Parathyroid adenoma (tissue), 2 donors: ENCODE data around the gene GALK2.
"Not testable (repeated sequence)": the region's sequence is repeated elsewhere in the genome, so short reads cannot be mapped to it uniquely, and the experiment has no call there.

Source experiments
- H2AFZ ChIP-seq: fragments of 300-600 bp; sonication (generic); one replicate; pipeline ENCODE4 v1.7.0; 2017; ENCODE audit warnings: antibody characterized with exemption, mild to moderate bottlenecking
- H3K27ac ChIP-seq: fragments of 300-600 bp; sonication (generic); one replicate; pipeline ENCODE4 v1.7.0; 2017
- H3K27me3 ChIP-seq: fragments of 300-600 bp; sonication (generic); one replicate; pipeline ENCODE4 v1.7.0; 2017; ENCODE audit warnings: low read length; ENCODE audit not compliant: control insufficient read depth, insufficient read depth
- H3K36me3 ChIP-seq: fragments of 300-600 bp; sonication (generic); one replicate; pipeline ENCODE4 v1.7.0; 2017; ENCODE audit warnings: low read length; ENCODE audit not compliant: control insufficient read depth, insufficient read depth
- H3K4me1 ChIP-seq: fragments of 300-600 bp; sonication (generic); one replicate; pipeline ENCODE4 v1.7.0; 2017; ENCODE audit warnings: control low read depth
- H3K4me2 ChIP-seq: fragments of 300-600 bp; sonication (generic); one replicate; pipeline ENCODE4 v1.7.0; 2017; ENCODE audit warnings: low read length
- H3K4me3 ChIP-seq: fragments of 300-600 bp; sonication (generic); one replicate; pipeline ENCODE4 v1.7.0; 2017; ENCODE audit warnings: low read depth, low read length
- H3K79me2 ChIP-seq: fragments of 300-600 bp; sonication (generic); one replicate; pipeline ENCODE4 v1.7.0; 2017; ENCODE audit warnings: control low read depth
- H3K9ac ChIP-seq: fragments of 300-600 bp; sonication (generic); one replicate; pipeline ENCODE4 v1.7.0; 2017; ENCODE audit warnings: mild to moderate bottlenecking
- H3K9me3 ChIP-seq: fragments of 300-600 bp; sonication (generic); one replicate; pipeline ENCODE4 v1.7.0; 2017; ENCODE audit warnings: low read length; ENCODE audit not compliant: control insufficient read depth
- CTCF ChIP-seq: fragments of 300-600 bp; sonication (generic); IDR thresholded peaks from one replicate; pipeline ENCODE4 v1.7.0; 2017; ENCODE audit warnings: antibody characterized with exemption, mild to moderate bottlenecking
- donor health status: primary hyperparathyroidism.

GALK2 gene

GRCh38 chr15:49174902-49175301, 4.9 kb downstream of the GALK2 start:
- H3K4me3 ChIP-seq = no peak overlapping the region
- no peaks in the 10 kb centered on the region for H3K9me3 ChIP-seq
- no peak overlapping the region for H3K4me2 ChIP-seq
- H3K36me3 ChIP-seq = no peaks in the 10 kb centered on the region
- H3K9ac ChIP-seq = no peak overlapping the region
- H2AFZ ChIP-seq = no peak overlapping the region
- TF ChIP-seq CTCF = no peak
- no peaks in the 10 kb centered on the region for H3K27me3 ChIP-seq
- peaks cover 9% of the 10 kb centered on the region for H3K79me2 ChIP-seq
- no peak overlapping the region for H3K27ac ChIP-seq
- no peaks in the 10 kb centered on the region for H3K4me1 ChIP-seq

- H3K4me2 ChIP-seq, H3K27me3 ChIP-seq, H3K4me1 ChIP-seq, H3K9me3 ChIP-seq, H3K27ac ChIP-seq, H3K79me2 ChIP-seq, H3K4me3 ChIP-seq, H2AFZ ChIP-seq, H3K9ac ChIP-seq, H3K36me3 ChIP-seq: not testable (repeated sequence)
Measured at GRCh38 chr15:49175582-49176397, 5.7 kb downstream of the GALK2 start.

GRCh38 chr15:49178497-49178896, 8.4 kb downstream of the GALK2 start:
- H3K9me3 ChIP-seq = no peaks in the 10 kb centered on the region
- no peaks in the 10 kb centered on the region for H3K36me3 ChIP-seq
- H3K27me3 ChIP-seq = no peaks in the 10 kb centered on the region
- H3K79me2 ChIP-seq = peaks cover 9% of the 10 kb centered on the region
- no peaks in the 10 kb centered on the region for H3K4me1 ChIP-seq
- no peak overlapping the region for H3K4me2 ChIP-seq
- no peak overlapping the region for H3K4me3 ChIP-seq
- no peak for TF ChIP-seq CTCF
- no peak overlapping the region for H3K9ac ChIP-seq
- no peak overlapping the region for H3K27ac ChIP-seq
- no peak overlapping the region for H2AFZ ChIP-seq

GRCh38 chr15:49179433-49180190, 9.6 kb downstream of the GALK2 start:
- no peak overlapping the region for H3K4me2 ChIP-seq
- peaks cover 9% of the 10 kb centered on the region for H3K79me2 ChIP-seq
- no peaks in the 10 kb centered on the region for H3K27me3 ChIP-seq
- no peak overlapping the region for H2AFZ ChIP-seq
- no peak overlapping the region for H3K4me3 ChIP-seq
- no peaks in the 10 kb centered on the region for H3K4me1 ChIP-seq
- no peaks in the 10 kb centered on the region for H3K36me3 ChIP-seq
- TF ChIP-seq CTCF = no peak
- H3K9me3 ChIP-seq = no peaks in the 10 kb centered on the region
- no peak overlapping the region for H3K9ac ChIP-seq
- no peak overlapping the region for H3K27ac ChIP-seq

- Histone ChIP-seq H3K36me3 (no peaks in the 10 kb centered on the region), H3K27ac (no peak overlapping the region), H2AFZ (no peak overlapping the region), H3K9ac (no peak overlapping the region), H3K4me2 (no peak overlapping the region), H3K4me3 (no peak overlapping the region), H3K79me2 (peaks cover 8% of the 10 kb centered on the region), H3K4me1 (no peaks in the 10 kb centered on the region), H3K9me3 (no peaks in the 10 kb centered on the region), H3K27me3 (no peaks in the 10 kb centered on the region)
- no peak for TF ChIP-seq CTCF
Measured at GRCh38 chr15:49182128-49182527, 12.1 kb downstream of the GALK2 start.

GRCh38 chr15:49183741-49184140, 13.7 kb downstream of the GALK2 start:
- H3K27ac ChIP-seq, H3K9me3 ChIP-seq, H2AFZ ChIP-seq: not testable (repeated sequence)

More at GRCh38 chr15:49183741-49184140, 13.7 kb downstream of the GALK2 start:
- H3K27me3 ChIP-seq, H3K4me1 ChIP-seq, H3K4me2 ChIP-seq, H3K4me3 ChIP-seq, H3K9ac ChIP-seq, H3K36me3 ChIP-seq: not testable (repeated sequence)
- peaks cover 12% of the 10 kb centered on the region for H3K79me2 ChIP-seq
